Measurements from ENCODE around the gene ACTN4.

The ACTN4 gene

GRCh38 chr19:38707512-38708114 lies 60.2 kb downstream of the ACTN4 start:
- no peak overlapping the region for H3K4me3 ChIP-seq (replicated peaks in 1 of 2; ENCODE audit: low read depth in 2 of 2, low read length in 2 of 2)
- peak; percentile 65 to 68 for DNase-seq (ENCODE audit: low read depth in 2 of 2)
- TF ChIP-seq CTCF (IDR thresholded peaks at IDR 0.05; ENCODE audit: low read depth, low read length), result no peak

- TF ChIP-seq CTCF (IDR thresholded peaks at IDR 0.05; ENCODE audit: low read depth, low read length), result no peak
- no peak for DNase-seq (ENCODE audit: low read depth in 2 of 2)
- H3K4me3 ChIP-seq (replicated peaks in 1 of 2; ENCODE audit: low read depth in 2 of 2, low read length in 2 of 2), result no peak overlapping the region
Measured at GRCh38 chr19:38708413-38709024, 61.1 kb downstream of the ACTN4 start.

GRCh38 chr19:38709119-38709518 lies 61.7 kb downstream of the ACTN4 start:
- no peak overlapping the region for H3K4me3 ChIP-seq (replicated peaks in 1 of 2; ENCODE audit: low read depth in 2 of 2, low read length in 2 of 2)
- TF ChIP-seq CTCF (IDR thresholded peaks at IDR 0.05; ENCODE audit: low read depth, low read length), result no peak
- no peak for DNase-seq (ENCODE audit: low read depth in 2 of 2)

DNA sequence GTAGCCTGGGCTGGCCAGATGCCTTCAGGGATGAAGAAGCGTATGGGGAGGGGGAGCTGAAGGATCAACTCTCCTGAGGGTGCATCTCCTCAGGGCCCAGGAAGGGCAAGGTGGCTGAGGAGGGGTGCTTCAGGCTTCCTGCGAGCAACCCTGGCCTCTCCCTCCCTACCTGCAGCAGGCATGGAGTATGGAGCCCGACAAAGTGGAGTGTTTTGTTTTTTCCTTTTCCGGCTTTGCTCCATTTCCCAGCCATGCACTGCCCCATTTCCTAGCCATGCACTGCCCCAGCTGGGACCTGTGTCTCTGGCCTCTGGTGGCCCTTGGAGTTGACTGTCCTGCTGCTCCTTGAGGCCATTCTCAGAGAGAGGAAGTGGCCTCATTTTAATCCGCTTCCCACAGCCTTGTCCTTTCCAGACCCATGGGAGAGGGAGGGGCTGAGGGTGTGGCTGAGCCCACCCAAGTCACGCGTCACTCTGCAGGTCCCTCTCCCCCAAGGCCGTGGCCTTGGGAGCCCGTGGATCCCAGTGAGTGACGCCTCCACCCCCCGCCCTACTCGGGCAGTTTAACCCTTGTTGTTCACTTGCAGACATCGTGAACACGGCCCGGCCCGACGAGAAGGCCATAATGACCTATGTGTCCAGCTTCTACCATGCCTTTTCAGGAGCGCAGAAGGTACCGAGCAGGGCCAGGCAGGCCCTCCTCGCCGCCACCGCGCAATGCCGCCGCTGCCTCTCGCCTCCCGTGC lies 62.4 kb downstream of the ACTN4 start:
- TF ChIP-seq CTCF (IDR thresholded peaks at IDR 0.05; ENCODE audit: low read depth, low read length), result no peak
- no peak overlapping the region for H3K4me3 ChIP-seq (replicated peaks in 1 of 2; ENCODE audit: low read depth in 2 of 2, low read length in 2 of 2)
- DNase-seq (ENCODE audit: low read depth in 2 of 2), result no peak

- no peak for TF ChIP-seq CTCF (IDR thresholded peaks at IDR 0.05; ENCODE audit: low read depth, low read length)
- no peak for DNase-seq (ENCODE audit: low read depth in 2 of 2)
- no peak overlapping the region for H3K4me3 ChIP-seq (replicated peaks in 1 of 2; ENCODE audit: low read depth in 2 of 2, low read length in 2 of 2)
Measured at GRCh38 chr19:38710416-38710702, 62.9 kb downstream of the ACTN4 start.

DNA sequence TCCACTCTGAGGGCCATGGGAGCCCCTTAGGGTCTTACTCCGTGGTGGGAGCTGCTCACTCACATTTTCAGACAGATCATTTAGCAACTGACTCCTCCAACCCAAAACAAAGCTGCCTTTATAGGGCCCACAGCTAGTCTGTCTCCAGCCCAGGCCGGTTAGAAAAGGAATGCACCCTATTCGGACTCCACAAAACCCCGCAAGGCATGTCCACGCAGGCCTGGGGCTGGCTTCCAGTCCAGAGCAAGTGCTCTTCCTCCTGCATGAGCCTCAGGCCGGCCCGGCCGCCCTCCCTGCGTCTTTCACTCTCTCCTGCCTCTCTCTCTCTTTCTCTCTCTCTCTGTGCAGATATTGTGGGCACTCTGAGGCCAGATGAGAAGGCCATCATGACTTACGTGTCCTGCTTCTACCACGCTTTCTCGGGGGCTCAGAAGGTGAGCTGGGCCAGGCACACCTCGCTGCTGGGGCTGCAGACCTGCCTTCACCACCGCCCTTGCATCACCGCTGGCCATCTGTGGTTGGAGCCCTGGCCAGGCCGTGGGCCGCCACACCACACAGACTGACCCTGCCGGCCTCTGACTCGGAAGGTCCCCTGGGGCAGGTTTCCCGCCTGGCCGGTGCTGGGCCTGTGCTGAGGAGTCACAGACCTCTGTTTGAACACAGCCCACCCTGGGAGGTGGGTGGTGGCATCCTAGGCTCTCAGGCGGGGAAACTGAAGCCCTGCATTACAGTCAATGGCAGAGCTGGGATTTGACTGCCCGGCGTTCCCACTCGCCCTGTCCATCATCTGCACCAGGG lies 63.7 kb downstream of the ACTN4 start:
- TF ChIP-seq CTCF (IDR thresholded peaks at IDR 0.05; ENCODE audit: low read depth, low read length), result no peak

More for the DNA sequence above, 63.7 kb downstream of the ACTN4 start:
- no peak overlapping the region for H3K4me3 ChIP-seq (replicated peaks in 1 of 2; ENCODE audit: low read depth in 2 of 2, low read length in 2 of 2)
- DNase-seq (ENCODE audit: low read depth in 2 of 2), result peak in 1 of 2 donors; percentile 73

All from cardiac fibroblast (primary cell).